Measurements from ENCODE around the gene ANKRD10.

Gene ANKRD10

GRCh38 chr13:110942248-110942981 lies 27.5 kb upstream of the ANKRD10 start (continued):
- TF ChIP-seq ZNF561 (tag by site-specific recombination; IDR thresholded peaks at IDR 0.05; ENCODE audit: borderline replicate concordance), result no peak

- H3K9me3 ChIP-seq (ENCODE audit: control insufficient read depth, insufficient read depth, low read depth, low read length), result no peaks in the 10 kb centered on the region
- H3K36me3 ChIP-seq (ENCODE audit: control insufficient read depth in 2 of 2, insufficient read depth in 1 of 2, low read length in 2 of 2), result no peaks in the 10 kb centered on the region
- ChIA-PET POLR2A (no interaction called here), CTCF (no interaction called here)
- H3K4me1 ChIP-seq (ENCODE audit: control insufficient read depth, insufficient read depth, low read length), result no peaks in the 10 kb centered on the region
- no peak overlapping the region for H3K4me3 ChIP-seq (ENCODE audit: low read depth, low read length)
- TF ChIP-seq ZNF16 (tag by site-specific recombination; IDR thresholded peaks at IDR 0.05; ENCODE audit: low read depth), result no peak
- no peak for TF ChIP-seq ZBTB6 (tag by site-specific recombination; IDR thresholded peaks at IDR 0.05)
- no peak for TF ChIP-seq ZNF398 (tag by site-specific recombination; IDR thresholded peaks at IDR 0.05)
- no peak for TF ChIP-seq ZNF654 (tag by site-specific recombination; IDR thresholded peaks at IDR 0.05; ENCODE audit: low read depth)
- TF ChIP-seq ZNF521 (tag by site-specific recombination; IDR thresholded peaks at IDR 0.05), result no peak
- TF ChIP-seq ZBTB7A (tag by site-specific recombination; IDR thresholded peaks at IDR 0.05; ENCODE audit: low read depth), result no peak
- H3K27ac ChIP-seq (ENCODE audit: extremely low read depth, low read depth, low read length), result no peak overlapping the region
These were observed 24.0 kb upstream of the ANKRD10 start for GRCh38 chr13:110938662-110939421.

GRCh38 chr13:110937511-110938285 lies 22.8 kb upstream of the ANKRD10 start:
- H3K36me3 ChIP-seq (ENCODE audit: control insufficient read depth in 2 of 2, insufficient read depth in 1 of 2, low read length in 2 of 2), result no peaks in the 10 kb centered on the region
- H3K9me3 ChIP-seq (ENCODE audit: control insufficient read depth, insufficient read depth, low read depth, low read length), result no peaks in the 10 kb centered on the region
- H3K27ac ChIP-seq (ENCODE audit: extremely low read depth, low read depth, low read length), result no peak overlapping the region
- POLR2A ChIA-PET, result no interaction called here
- no peak overlapping the region for H3K4me3 ChIP-seq (ENCODE audit: low read depth, low read length)
- CTCF ChIA-PET, result interaction anchor here (0.7 kb wide), 1 partner anchor 115 kb away, joined by 3 read pairs; no protein-coding TSS in a partner anchor
- H3K4me1 ChIP-seq (ENCODE audit: control insufficient read depth, insufficient read depth, low read length), result no peaks in the 10 kb centered on the region
- TF ChIP-seq KLF16 (tag by site-specific recombination; IDR thresholded peaks at IDR 0.05), result no peak
- TF ChIP-seq ZNF518A (tag by site-specific recombination; conservative IDR thresholded peaks at IDR 0.05; ENCODE audit: low read depth), result no peak
- TF ChIP-seq ZNF513 (tag by site-specific recombination; IDR thresholded peaks at IDR 0.05), result no peak
- no peak for TF ChIP-seq ZNF138 (tag by site-specific recombination; IDR thresholded peaks at IDR 0.05; ENCODE audit: borderline replicate concordance)
- TF ChIP-seq PRDM1 (tag by site-specific recombination; IDR thresholded peaks at IDR 0.05), result no peak
- TF ChIP-seq ZNF174 (tag by site-specific recombination; IDR thresholded peaks at IDR 0.05), result no peak
- TF ChIP-seq ZNF37A (tag by site-specific recombination; IDR thresholded peaks at IDR 0.05), result no peak
- TF ChIP-seq ZNF121 (tag by site-specific recombination; IDR thresholded peaks at IDR 0.05), result no peak
- no peak for TF ChIP-seq KLF9 (tag by site-specific recombination; IDR thresholded peaks at IDR 0.05; ENCODE audit: low read depth)
- no peak for TF ChIP-seq ZNF146 (tag by site-specific recombination; IDR thresholded peaks at IDR 0.05)
- no peak for TF ChIP-seq ZNF155 (tag by site-specific recombination; IDR thresholded peaks at IDR 0.05)

Measured in HEK293 (cell line).